GM21447 (cell line): ENCODE measurements around the gene NELFA.
"Not testable (repeated sequence)": the region's sequence is repeated elsewhere in the genome, so short reads cannot be mapped to it uniquely, and the experiment has no call there.

Experiments
- ATAC-seq: cut with Tn5 transposase; IDR thresholded peaks from one replicate; pipeline ENCODE4 v1.9.1; 2021; ENCODE audit not compliant: unreplicated experiment

NELFA gene

DNA sequence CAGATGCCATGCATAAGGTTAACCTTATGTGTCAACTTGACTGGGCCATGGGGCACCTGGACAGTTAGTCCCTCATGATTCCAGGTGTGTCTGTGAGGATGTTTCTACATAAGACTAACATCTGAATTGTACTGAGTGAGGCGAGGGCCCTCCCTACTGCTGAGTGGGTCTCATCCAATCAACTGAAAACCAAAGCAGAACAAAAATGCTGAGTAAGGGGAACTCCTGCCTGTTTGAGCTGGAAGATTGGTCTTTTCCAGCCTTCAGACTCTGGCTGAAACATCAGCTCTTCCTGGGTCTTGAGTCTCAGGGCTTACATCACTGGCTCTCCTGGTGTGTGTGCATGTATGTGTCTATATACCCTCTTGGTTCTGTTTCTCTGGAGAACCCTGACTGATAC, 13.8 kb downstream of the NELFA start:
- ATAC-seq: no peak

DNA sequence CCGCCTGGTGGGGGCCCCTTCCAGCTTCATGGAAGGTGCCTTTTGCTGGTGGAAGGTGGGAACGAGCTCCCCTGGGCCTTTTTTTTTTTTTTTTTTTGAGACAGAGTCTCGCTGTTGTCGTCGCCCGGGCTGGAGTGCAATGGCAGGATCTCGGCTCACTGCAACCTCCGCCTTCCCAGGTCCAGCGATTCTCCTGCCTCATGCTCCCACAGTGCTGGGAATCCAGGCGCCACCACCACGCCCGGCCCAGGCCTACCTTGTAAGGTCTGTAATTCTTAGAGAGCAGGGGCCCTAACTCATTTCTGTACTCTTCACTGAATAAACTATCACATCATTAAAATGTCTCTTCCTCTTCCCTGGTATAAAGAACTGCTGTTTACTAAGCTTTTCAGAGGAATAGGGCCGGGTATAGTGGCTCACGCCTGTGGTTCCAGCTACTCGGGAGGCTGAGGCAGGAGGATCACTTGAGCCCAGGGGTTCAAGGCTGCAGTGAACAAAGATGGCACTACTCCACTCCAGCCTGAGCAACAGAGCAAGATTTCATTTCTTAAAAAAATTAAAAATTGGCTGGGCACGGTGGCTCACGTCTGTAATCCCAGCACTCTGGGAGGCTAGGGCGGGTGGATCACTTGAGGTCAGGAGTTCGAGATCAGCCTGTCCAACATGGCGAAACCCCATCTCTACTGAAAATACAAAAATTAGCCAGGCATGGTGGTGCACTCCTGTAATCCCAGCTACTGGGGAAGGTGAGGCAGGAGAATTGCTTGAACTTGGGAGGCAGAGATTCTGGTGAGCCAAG, 14.9 kb downstream of the NELFA start:
- ATAC-seq: not testable (repeated sequence)

DNA sequence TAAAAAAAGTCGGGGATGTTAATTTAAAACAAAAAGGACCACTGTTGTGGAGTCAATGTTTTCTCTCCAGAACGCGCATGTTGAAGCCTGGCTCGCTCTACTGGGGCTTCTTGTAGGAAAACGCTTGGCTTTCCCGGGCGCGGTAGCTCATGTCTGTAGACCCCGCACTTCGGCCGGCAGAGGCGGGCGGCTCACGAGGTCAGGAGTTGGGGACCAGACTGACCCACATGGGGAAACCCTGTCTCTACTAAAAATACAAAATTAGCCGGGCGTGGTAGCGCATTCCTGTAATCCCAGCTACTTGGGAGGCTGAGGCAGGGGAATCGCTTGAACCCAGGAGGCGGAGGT, 15.6 kb downstream of the NELFA start:
- no peak for ATAC-seq

DNA sequence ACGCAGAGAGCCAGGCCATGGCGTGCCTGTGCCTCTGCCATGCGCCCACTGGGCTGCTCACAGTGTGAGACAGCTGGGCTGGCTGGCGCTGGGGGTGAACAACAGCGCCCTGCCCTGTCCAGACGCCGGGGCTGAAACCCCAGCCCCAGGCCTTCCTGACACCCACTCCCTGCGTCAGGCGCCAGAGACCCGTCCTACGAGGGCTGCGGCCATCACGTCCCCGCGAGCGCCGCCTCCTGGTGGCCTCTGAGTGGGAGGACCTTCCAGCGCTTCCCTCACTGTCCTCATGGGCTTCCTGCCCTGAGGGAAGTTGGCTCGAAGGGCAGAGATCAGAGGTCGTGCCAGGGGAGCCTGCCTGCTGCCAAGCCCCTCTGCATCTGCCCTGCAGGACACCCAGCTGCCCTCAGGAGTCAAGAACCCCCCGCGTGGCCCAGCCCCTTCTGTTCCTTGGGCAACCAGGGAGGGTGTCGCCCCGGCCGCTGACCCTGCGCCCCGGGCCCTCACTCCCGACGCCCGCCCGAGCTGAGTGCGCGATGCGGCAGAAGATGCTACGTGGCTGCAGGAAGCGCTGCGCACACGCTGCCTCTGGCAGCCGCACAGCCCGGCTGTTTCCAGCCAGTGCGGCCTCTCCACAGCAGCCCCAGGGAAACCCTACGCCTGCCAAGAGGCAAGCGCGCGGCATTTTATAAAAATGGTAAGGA, 16.2 kb downstream of the NELFA start:
- ATAC-seq: no peak

DNA sequence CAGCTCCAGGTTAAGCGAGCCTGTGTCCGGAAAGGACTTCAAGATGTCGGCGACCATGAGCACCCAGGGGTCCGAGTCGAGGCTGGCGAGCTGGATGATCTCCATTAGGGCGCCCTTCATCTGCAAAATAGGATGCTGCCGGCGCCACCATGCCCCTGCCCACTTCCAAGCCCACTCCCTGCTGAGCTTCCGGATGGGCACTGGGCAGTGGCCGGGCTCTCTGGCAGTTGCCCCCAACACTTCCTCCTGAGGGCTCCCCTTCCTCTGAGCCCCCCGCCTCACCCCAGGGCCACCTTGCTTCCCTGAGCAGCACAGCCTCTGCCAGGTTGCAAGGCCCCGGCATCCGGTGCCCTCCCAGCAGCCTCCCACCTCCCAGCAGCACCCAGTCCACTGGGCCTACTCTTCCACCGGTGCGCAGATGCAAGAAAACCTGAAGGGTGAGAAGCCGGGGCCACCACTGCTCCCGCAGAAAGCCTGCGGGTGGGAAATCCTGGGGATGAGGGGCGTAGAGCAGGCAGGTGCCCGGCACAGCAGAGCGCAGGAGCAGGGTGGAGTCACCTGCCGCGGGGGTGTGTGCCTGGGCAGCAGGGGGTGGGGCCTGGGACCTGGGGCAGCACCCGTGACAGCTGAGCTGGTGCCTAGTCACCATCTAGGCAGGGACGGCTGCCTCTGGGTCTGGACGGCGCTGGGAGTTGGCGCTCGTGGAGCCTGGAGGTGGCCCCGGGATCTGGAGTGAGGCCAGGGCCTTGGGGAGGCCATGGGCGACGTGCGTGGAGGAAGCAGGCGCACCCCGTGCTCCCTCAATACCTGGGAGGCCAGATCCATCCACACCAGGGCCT, 17.0 kb downstream of the NELFA start:
- no peak for ATAC-seq

DNA sequence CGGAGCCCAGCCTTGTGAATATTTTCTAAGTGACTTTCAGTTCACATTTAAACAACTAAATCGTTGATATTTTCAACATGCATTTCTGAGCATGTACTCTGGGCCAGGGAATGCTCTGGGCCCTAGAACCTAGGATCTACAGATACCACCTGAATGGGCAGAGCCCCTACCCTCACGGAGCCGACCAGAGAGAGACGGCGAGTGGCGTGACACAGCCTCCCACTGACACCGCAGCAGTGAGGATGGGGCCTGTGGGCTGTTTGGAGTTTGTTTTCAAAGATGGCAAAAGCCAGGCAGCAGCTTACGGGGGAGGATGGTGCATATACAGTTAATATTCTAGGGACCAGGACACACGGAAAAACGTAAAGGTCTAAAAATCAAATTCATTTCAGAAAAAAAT, 17.7 kb downstream of the NELFA start:
- ATAC-seq: no peak

DNA sequence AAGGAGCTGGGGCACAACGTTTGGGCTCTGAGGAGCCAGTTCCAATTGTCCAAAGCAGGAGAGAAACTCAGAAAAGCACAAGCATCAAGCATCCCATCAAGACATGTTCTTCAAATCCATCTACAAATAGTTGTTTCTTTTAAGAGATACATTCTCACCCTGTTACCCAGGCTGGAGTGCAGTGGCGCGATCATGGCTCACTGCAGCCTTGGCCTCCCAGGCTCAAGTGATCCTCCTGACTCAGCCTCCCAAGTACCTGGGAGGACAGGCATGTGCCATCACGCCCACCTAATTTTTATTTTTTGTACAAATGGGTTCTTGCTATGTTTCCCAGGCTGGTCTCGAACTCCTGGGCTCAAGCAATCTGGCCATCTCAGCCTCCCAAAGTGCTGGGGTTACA, 18.1 kb downstream of the NELFA start:
- no peak for ATAC-seq

DNA sequence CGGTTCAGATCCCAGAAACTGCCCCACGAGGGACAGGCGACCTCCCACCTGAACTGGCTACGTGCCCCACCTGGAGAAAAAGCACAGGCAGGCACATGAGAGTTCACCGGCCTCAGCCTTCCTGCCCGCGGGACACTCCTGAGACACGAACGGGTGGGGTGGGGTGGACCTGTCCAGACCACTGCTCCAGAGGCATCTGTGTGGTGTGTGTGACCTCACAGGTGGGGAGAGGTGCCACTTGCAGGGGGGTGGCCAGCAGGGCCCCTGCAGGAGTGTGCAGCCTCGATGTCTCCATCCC, 18.5 kb downstream of the NELFA start:
- no peak for ATAC-seq

DNA sequence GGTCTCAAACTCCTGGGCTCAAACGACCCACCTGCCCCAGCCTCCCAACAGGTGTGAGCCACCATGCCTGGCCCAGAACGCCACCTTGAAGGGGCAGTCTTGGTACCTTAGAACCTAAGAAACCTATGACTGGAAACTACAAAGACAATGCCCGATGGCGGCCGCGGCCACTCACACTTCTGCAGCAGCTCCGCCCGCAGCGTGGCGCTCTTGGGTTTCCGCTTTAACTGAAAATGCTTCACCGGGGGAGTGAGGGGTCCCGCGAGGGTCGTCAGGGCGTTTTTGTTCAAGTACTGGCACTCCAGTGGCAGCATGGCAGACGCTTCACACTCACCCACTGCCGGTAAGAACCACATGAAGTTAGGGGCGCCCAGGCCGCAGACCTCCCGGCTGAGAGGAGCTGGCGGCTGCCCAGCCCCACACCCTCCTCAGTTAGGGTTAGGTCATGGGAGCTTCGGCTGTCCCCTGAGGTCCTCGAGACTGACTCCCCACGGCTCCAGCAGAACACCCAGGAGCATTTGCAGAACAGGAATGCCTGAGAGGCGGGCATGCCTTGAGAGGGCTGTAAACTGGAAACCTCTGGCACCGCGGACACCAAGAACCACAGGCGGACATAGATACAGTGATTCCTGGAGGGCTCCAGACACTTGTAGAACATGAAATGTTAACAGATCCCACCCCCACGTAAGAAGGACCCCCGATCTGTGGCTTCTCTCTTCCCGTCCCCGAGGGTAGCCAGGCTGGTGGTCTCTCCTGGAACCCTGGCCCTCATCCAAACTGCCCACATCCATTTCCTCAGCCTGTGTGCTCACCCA, 19.0 kb downstream of the NELFA start:
- no peak for ATAC-seq

DNA sequence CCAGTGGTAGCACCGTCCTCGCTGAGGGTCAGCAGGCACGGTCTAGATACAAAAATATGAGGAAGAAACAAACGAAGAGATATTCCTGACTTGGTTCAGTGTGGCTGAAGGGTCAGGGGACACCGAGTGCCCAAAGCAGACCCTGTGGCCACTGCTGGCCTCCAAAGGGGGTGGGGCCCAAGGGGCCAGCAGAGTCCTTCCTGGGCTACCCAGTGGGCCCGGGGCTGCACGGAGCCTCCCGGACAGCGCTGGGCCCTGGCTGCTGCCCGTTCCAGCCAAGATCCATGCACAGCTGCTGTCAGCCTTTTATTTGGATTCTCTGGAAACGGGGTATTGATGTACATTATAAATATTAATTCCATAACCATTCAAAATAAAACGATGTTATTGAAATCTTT, 20.4 kb downstream of the NELFA start:
- no peak for ATAC-seq

DNA sequence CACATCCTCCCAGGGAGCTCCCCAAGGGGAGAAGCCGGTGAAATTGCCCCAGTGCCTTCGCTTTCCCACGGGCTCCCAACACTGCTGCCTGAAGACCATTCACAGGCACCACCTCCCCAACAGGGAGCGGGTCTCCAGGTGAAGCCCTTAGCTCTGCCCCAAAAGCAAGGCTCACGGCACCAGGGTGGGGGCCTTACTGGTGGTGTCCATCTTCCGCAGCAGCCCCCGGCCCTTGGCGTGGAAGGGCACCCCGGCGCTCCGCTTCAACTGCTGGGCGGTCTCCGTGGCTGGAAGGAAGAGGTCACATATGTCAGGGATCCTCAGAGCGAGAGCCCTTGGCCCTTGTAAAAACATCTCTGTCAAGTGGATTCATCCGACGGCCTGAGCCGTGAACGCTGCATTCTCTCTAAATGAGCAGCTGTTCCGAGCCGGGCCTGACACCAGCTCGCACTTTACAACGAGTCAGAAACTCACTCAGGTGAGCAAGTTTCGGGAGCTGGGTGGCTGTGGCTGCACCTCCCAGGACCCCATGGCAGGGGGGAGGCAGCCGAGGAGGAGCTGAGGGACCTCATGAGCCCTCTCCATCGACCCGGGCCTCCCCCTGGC, 20.9 kb downstream of the NELFA start:
- ATAC-seq: no peak

DNA sequence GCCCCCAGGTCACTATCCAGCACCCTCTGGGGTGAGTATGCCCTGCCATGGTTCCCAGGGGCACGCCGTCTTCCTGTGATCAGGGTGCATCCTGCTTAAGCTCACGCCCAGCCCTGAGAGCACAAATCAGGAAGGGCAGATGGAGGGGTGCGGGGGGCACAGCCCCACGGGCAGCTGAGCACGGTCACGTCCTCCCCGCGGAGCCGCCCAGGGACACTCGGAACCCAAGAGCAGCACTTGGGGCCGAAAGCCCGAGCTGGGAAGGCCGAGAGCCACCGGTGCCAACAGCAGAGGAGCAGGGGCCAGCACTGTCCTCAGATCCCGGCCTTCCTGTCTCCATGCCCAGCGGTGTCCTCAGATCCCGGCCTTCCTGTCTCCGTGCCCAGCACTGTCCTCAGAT, 21.5 kb downstream of the NELFA start:
- no peak for ATAC-seq

DNA sequence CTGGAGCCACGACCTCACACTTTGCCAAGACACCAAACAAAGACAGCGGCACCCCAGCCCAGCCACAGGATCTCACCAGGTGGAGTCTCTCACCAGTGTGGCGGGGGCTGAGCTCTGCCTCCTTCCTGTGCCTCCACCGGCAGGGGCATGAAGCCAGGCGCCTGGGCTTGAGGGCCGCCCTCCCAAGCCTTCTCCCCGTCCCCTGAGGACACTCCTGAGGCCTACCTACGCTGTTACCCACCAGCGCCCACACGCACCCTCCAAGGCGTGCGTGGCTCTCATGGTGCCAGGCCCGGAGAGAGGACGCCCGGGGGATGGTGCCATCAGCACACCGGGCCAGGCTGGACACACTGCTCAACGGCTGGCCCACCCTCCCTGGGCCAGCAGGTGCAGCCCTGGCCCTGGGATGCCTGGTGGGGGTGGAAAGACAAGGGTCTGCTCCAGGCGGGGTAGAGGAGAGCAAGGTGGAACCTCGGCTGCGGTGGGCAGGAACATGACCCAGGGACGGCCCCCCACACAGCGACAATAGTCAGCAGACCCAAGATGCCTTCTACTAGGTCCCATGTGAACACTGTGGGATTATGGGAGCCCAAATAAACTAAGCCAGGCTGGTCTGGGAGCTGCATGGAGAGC, 22.1 kb downstream of the NELFA start:
- no peak for ATAC-seq

DNA sequence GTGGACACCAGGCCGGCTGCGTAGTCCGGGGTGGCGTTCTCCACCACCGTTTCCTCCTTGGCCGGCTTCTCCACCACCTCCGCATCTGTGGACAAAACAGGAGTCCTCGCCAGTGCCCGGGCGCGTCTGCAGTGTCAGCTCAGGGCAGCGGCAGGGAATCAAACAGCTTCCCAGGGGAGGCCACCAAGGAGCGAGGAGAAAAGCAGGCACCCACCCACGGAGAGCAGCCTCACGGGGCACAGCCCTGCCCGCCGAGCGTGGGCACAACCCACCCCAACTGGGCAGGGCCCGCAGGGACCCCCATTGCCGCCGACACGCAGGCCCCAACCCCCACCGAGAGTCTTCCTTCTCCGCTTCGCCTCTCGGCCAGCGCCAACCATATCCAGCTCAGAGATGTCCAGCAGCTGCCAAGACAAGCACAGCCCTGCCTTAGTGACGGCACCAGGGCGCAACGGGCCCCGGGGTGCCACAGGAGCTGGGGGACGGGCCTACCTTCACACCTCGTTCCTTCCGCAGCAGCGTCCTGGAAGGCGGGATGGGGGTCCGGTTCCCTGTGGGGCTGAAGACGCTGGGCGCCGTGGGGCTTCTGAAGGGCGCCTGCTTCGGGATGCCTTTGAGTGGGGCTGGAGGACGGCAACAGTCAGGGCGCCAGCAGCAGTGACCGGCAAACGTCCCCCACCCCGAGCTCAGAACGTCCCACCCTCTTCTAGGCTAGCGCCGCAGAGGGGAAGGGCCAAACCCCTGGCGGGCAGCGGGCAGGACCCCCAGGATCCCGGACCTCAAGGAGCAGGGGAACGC, 22.8 kb downstream of the NELFA start:
- no peak for ATAC-seq

DNA sequence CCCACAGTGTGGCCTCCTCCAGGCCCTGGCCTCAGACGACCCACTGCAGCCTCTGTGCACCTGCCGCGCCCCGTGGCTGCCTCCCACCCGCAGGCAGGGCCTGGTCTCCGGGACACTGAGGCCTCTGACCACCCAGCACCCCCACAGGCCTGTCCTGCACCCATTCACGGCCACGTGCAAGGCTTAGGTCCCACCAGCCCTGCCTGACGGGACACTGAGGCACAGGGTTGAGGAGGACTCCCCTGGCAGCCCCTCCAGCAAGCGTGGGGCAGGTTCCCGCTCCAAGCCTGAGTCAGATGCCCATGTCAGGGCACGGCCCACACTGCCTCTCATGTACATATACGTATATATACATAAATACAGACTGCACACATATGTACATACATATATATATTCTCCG, 23.5 kb downstream of the NELFA start:
- ATAC-seq: no peak

DNA sequence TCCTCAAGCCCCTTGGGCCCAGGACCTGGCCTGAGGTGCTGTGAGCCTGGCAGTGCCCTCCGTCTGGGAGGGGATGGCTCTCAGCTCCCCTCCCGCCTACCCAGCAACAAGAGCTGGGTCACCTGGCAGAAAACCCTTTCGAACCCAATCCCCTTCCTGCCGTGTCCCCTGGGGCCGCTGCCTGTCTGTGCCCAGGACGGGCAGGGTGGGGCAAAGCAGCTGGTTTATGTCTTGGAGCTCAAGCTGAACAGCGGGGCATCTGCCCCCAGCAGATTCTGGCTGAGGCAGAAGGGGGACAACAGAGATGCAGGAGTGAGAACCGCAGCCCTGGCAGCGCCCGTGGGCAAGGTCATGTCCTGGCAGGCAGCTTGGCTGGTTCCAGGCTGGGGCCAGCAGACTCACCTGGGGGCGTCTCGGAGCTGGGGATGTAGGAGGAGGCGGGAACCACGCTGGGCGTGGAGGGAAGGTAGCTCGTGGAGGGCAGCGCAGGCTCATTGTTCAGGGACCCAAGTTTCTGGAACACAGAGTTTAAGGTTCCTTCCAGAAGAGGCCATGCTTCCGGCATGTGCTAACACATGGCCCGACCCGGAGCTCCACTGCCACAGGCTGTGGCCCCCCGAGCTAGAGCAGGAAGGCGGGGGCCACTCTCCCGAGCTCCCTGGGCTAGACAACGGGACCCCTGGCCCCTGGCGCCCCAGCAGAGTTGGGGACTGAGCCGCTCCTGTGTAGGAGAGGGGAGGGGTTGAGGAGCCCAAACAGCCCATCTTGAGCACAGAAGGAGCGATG, 24.2 kb downstream of the NELFA start:
- no peak for ATAC-seq

DNA sequence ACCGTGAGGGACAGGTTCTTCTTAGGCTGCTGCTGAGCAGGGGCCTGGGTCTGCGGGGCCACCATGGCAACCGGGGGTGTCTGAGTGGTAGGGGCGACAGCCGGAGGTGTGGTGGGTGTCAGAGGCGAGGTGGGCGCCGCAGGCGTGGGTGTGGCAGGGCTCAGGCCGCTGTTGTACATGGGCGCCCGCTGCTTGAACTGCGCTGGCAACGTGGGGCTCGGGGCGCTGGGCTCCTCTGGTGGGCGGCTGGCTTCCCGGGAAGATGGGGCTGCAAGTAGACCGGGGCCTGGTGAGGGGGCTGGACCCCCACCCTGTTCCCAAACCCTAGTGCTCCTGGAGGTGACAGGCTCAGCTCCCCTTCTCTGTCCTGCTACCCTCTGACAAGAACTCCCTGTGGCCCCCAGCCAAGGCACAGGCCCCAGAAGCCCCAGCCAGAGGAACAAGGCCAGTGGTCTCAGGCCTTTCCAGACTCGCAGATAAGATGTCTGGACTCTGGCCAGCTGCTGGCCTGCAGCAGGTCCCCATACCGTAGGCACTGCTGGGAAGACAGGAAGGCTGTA, 24.8 kb downstream of the NELFA start:
- no peak for ATAC-seq

DNA sequence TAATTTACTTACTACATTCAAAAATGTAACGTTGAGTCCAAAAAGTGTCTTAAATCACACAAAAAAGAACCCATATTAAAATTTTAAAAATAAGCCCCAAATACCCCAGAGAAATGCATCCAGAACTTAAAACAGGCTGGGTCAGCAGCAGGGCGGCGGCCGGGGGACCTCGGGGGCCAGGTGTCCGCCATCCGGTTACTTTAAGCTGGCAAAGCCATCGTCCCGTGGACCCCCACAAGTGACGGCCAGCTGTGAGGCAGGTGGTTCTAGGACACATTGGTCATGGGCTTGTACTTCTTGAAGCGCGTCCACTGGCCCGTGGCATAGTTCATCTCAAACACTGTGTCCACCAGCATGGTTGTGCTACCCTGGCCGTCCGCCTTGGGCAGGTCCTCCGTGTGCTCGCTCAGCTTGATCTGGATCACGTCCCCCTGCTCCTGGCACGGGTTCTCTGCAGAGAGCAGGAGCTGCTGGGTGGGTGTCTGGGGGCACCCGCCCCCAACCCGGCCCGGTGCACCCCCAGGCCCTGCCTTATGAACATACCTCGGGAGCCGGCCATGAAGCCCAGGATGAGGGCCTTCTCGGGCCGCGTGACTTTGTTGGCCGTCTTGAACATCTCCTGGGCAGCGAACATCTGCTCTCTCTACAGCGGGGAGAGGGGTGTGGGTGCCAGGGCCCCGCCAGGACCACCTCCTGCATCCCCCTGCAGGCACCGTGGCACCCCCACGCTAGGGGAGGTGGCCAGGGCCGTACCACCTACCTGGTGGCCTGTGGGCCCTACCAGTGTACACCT, 25.5 kb downstream of the NELFA start:
- ATAC-seq: no peak
